Peyer's patch (tissue), 4 donors: Measurements from ENCODE around the gene SLC22A6. TPM values are rescaled to one million over a fixed set of nuclear protein-coding genes. Genes with fewer than 3 reads are reported as not detected.

ENCODE experiments used
- DNase-seq, 3 donors: peaks; one replicate each; pipeline ENCODE4 v3.0.0-alpha.2; 2017 to 2019
- H3K27ac ChIP-seq, 4 donors: fragments of 200-600 bp; sonication (generic); one replicate each; pipeline ENCODE4 v1.5.1; 2016 to 2019
- H3K27me3 ChIP-seq, 2 donors: fragments of 200-600 bp; sonication (generic); one replicate each; pipeline ENCODE4 v1.5.1; 2019
- H3K36me3 ChIP-seq, 3 donors: fragments of 200-600 bp; sonication (generic); one replicate each; pipeline ENCODE4 v1.5.1; 2016 to 2019
- H3K4me1 ChIP-seq, 4 donors: fragments of 200-600 bp; sonication (generic); one replicate each; pipeline ENCODE4 v1.5.1; 2016 to 2019
- H3K4me3 ChIP-seq, 4 donors: fragments of 200-600 bp; sonication (generic); 1 replicate in 3 of 4; 2 replicates in 1 of 4; pipeline ENCODE4 v1.5.1; 2016 to 2019; ENCODE audit warnings: mild to moderate bottlenecking in 1 of 4
- H3K9me3 ChIP-seq, 4 donors: fragments of 200-600 bp; sonication (generic); one replicate each; pipeline ENCODE4 v1.5.1; 2016 to 2019; ENCODE audit warnings: mild to moderate bottlenecking in 1 of 4
- CTCF ChIP-seq, 6 experiments: fragments of 450-650 bp in 4 of 6; fragments of 200-600 bp in 2 of 6; sonication (generic) in 1 of 6; IDR thresholded peaks; one replicate each; pipeline ENCODE4 v1.5.1; 2017 to 2019; ENCODE audit warnings: antibody characterized with exemption in 6 of 6, mild to moderate bottlenecking in 3 of 6, moderate library complexity in 1 of 6
- POLR2A ChIP-seq, 2 donors: fragments of 450-650 bp; IDR thresholded peaks; one replicate each; pipeline ENCODE4 v1.5.1; 2017; ENCODE audit warnings: antibody characterized with exemption in 2 of 2, mild to moderate bottlenecking in 2 of 2, moderate library complexity in 2 of 2
- total RNA-seq, 4 donors: library from RNA; depleted of rRNA; stranded (reverse); fragments of >200 nt; gene quantifications; one replicate each; pipeline ENCODE4 v1.1.0, GENCODE V29; 2016

SLC22A6 gene
- total RNA-seq, 4 donors from 2014 or later, result not detected

- Histone ChIP-seq H3K36me3 (no peaks in the 10 kb centered on the region), H3K4me1 (no peaks in the 10 kb centered on the region), H3K9me3 (no peaks in the 10 kb centered on the region), H3K4me3 (no peak overlapping the region), H3K27me3 (no peaks in the 10 kb centered on the region), H3K27ac (no peak overlapping the region)
- DNase-seq, result peak in 1 of 3 donors; percentile 32
- TF ChIP-seq POLR2A (IDR thresholded peaks at IDR 0.05) (no peak), CTCF (IDR thresholded peaks at IDR 0.05) (no peak)
These were observed 50.8 kb downstream of the SLC22A6 start for GRCh38 chr11:62933750-62934495.

GRCh38 chr11:62933285-62933684 lies 51.5 kb downstream of the SLC22A6 start:
- peak in 1 of 3 donors; percentile 43 for DNase-seq
- no peaks in the 10 kb centered on the region for H3K4me1 ChIP-seq
- no peaks in the 10 kb centered on the region for H3K27me3 ChIP-seq
- no peaks in the 10 kb centered on the region for H3K36me3 ChIP-seq
- no peak for TF ChIP-seq CTCF (IDR thresholded peaks at IDR 0.05)
- TF ChIP-seq POLR2A (IDR thresholded peaks at IDR 0.05), result no peak
- H3K27ac ChIP-seq, result no peak overlapping the region
- H3K9me3 ChIP-seq, result no peaks in the 10 kb centered on the region
- H3K4me3 ChIP-seq, result no peak overlapping the region

- no peak for TF ChIP-seq POLR2A (IDR thresholded peaks at IDR 0.05)
- no peak for TF ChIP-seq CTCF (IDR thresholded peaks at IDR 0.05)
- no peak overlapping the region for H3K27ac ChIP-seq
These were observed 53.1 kb downstream of the SLC22A6 start for GRCh38 chr11:62931499-62932278.

GRCh38 chr11:62930666-62931065 lies 54.1 kb downstream of the SLC22A6 start:
- peaks cover 0 to 16% of the 10 kb centered on the region in 2 donors for H3K27me3 ChIP-seq
- TF ChIP-seq POLR2A (IDR thresholded peaks at IDR 0.05) (no peak), CTCF (IDR thresholded peaks at IDR 0.05) (no peak)
- H3K27ac ChIP-seq, result no peak overlapping the region
- H3K4me3 ChIP-seq, result no peak overlapping the region
- no peak for DNase-seq
- no peaks in the 10 kb centered on the region for H3K36me3 ChIP-seq
- H3K9me3 ChIP-seq, result no peaks in the 10 kb centered on the region
- H3K4me1 ChIP-seq, result peaks cover 0 to 15% (median 6%) of the 10 kb centered on the region in 4 donors

More at GRCh38 chr11:62931499-62932278, 53.1 kb downstream of the SLC22A6 start:
- Histone ChIP-seq H3K4me1 (peaks cover 0 to 5% (median under 1%) of the 10 kb centered on the region in 4 donors), H3K36me3 (no peaks in the 10 kb centered on the region), H3K9me3 (no peaks in the 10 kb centered on the region), H3K4me3 (no peak overlapping the region), H3K27me3 (peaks cover 0 to 6% of the 10 kb centered on the region in 2 donors)
- DNase-seq, result no peak

GRCh38 chr11:62930157-62930556 lies 54.6 kb downstream of the SLC22A6 start:
- no peaks in the 10 kb centered on the region for H3K36me3 ChIP-seq
- peaks cover 0 to 21% of the 10 kb centered on the region in 2 donors for H3K27me3 ChIP-seq
- no peak overlapping the region for H3K4me3 ChIP-seq
- no peak overlapping the region for H3K27ac ChIP-seq
- peaks cover 0 to 19% (median 8%) of the 10 kb centered on the region in 4 donors for H3K4me1 ChIP-seq
- TF ChIP-seq CTCF (IDR thresholded peaks at IDR 0.05), result no peak
- DNase-seq, result no peak
- no peaks in the 10 kb centered on the region for H3K9me3 ChIP-seq
